NB4 (cell line): ENCODE results near the gene CTXN3.

Experiments
- CTCF ChIP-seq: IDR thresholded peaks from one replicate; pipeline ENCODE4 v1.5.1; 2012; ENCODE audit warnings: low read depth, low read length
- POLR2A ChIP-seq: IDR thresholded peaks from 2 replicates; pipeline ENCODE4 v1.6.1; 2011; ENCODE audit warnings: mild to moderate bottlenecking; ENCODE audit not compliant: insufficient read length; ENCODE audit errors: extremely low read depth

GRCh38 chr5:127599847-127600246 lies 49.0 kb upstream of the CTXN3 start:
- TF ChIP-seq POLR2A = no peak
- no peak for TF ChIP-seq CTCF
